GM18867 (cell line): ENCODE results near the gene RAPGEF2.
A peak's percentile ranks its signal among the peaks of the same experiment; 100 is the strongest.
"Not testable (repeated sequence)": the region's sequence is repeated elsewhere in the genome, so short reads cannot be mapped to it uniquely, and the experiment has no call there.

Source experiments
- ATAC-seq: cut with Tn5 transposase; IDR thresholded peaks from one replicate; pipeline ENCODE4 v1.9.1; 2021; ENCODE audit warnings: mild to moderate bottlenecking, moderate library complexity; ENCODE audit not compliant: unreplicated experiment

The RAPGEF2 gene

DNA sequence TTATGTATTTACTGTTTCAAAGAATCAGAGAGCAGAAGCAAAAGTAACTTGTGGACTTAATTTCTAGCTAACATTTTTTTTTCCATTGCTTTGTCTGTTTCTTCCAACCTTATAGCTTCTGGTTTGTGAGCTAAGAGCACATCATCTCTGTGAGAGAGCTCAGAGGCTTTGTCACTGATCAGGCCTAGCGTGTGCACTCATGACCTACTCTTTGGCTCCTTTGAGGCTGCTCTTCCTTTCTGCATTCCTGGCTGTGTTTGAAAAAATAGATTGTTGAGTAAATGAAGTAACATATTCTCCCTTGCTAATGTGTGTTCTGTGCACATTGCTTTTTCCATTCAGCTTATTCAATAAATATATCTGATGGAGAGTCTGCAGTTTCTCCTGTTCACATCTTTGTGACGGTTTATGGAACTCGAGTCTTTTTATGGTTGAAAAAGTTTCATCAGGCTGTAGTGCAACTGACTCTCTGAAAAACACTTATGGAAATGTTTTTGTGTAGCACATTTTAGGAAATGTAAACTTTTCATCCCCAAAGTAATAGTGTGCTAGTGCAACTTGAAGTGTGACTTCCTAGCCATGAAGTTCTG, 133.0 kb downstream of the RAPGEF2 start:
- ATAC-seq = no peak

DNA sequence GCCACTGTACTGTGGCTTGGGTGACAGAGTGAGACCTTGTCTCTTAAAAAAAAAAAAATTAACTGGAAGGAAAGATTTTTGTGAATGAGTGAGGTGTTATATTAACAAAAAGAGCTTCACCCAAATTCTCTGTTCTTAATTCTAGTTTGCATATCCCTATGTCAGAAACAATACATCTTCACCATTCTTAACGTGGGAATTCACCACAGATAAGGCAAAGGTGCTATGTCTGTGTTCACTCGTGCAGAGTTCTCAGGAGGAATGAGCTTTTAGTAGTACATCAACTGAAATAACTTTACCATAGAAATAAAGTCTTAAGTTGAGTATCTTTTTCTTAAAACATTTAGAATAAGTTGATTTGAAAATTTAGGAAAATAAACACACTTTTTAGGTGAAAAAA, 135.1 kb downstream of the RAPGEF2 start:
- ATAC-seq = no peak

DNA sequence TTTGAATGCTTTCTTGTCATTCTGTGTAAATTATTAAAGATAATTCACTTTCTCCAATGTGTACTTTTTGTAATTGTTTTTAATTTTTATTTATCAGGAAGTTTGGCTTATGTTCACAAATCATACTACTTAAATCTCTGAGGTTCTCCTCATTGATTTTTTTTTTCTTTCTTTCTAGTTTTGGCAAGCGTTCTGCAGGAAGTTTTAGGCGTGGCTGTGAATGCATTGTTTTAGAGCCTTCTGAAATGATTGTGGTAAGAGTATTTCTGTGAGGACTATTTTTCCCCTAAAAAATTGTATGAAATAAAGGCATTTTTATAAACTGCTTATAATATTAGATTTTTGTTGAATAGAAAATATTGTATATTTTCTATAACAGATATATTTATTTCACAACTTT, 135.8 kb downstream of the RAPGEF2 start:
- no peak for ATAC-seq

DNA sequence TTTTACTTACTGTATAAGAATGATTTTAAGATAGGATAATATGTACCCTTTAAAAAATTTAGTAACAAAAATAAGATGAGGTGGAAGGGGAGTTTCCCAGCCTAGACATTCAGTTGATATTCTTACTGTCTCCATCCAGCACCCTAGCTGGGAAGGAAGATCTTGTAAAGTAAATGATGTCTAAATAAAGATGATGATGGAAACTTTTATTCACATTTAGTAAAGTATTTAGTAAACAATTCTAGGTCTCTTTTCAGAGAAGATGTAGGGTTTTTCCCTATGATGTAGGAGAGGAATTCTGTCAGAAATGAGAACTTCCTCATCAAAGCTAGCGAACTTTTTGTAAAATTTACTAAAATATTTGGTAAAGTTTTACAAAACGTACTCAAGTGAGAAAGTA, 136.8 kb downstream of the RAPGEF2 start:
- no peak for ATAC-seq

- ATAC-seq = no peak
Measured at GRCh38 chr4:159240046-159240445, 137.2 kb downstream of the RAPGEF2 start.

GRCh38 chr4:159240687-159241086, 137.8 kb downstream of the RAPGEF2 start:
- no peak for ATAC-seq

- ATAC-seq = no peak
Measured at GRCh38 chr4:159242427-159242826, 139.5 kb downstream of the RAPGEF2 start.

GRCh38 chr4:159248384-159249178, 145.7 kb downstream of the RAPGEF2 start:
- no peak for ATAC-seq

DNA sequence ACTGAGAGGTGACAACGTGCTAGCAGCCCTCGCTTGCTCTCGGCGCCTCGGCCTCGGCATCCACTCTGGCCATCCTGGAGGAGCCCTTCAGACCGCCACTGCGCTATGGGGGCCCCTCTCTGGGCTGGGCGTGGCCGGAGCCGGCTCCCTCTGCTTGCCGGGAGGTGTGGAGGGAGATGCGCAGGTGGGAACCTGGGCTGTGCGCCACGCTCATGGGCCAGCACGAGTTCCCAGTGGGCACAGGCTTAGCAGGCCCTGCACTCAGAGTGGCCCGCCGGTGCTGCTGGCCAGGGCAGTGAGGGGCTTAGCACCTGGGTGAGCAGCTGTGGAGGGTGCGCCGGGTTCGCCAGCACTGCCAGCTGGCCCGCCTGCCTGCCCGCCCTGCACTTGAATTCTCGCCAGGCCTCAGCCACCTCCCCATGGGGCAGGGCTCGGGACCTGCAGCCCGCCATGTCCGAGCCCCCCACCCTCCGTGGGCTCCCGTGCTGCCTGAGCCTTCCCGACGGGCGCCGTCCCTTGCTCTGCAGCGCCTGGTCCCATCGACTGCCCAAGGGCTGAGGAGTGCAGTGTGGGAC, 148.0 kb downstream of the RAPGEF2 start:
- ATAC-seq = no peak

- ATAC-seq = not testable (repeated sequence)
Measured at GRCh38 chr4:159251580-159251979, 148.7 kb downstream of the RAPGEF2 start.

DNA sequence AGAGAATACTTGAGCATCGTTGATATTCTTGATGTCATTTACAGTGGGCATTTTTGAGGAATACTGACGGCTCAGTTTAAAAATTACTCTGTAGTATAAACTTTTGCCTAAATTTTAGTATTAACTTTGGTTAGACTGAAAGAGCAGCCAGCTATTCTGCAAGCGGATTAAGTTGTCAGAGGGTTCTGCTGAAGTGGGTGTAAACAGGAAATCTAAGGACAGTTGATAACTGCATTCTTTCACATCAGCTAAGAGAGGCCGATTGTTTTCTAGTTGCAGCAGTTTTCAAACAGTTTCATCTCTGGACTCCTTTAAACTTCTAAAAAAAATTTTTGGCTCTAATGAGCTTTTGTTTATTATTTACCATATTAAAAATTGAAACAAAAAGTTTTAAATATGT, 149.6 kb downstream of the RAPGEF2 start:
- ATAC-seq = no peak

- no peak for ATAC-seq
Measured at GRCh38 chr4:159256037-159256436, 153.2 kb downstream of the RAPGEF2 start.

GRCh38 chr4:159258889-159259560, 156.1 kb downstream of the RAPGEF2 start:
- ATAC-seq = no peak

DNA sequence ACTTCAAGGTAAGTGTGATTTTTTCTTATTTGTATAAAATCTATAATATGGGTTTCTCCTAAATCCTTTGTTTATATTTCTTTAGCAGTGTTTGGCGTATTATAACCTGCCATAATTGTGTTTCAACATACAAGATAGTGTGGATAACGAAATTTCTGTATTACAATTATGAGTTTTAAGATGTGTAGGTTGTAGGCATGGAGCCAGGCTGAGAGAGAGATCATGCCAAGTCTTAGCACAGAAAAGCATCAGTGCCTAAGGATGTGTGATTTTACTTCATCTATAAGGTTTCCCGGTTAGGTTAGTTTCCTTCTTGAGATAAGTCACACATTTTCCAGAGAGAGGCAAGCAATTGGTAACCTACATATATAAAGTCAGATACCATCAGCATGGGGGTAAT, 161.2 kb downstream of the RAPGEF2 start:
- ATAC-seq = no peak

GRCh38 chr4:159266981-159267868, 164.3 kb downstream of the RAPGEF2 start:
- ATAC-seq = peak; percentile 64

DNA sequence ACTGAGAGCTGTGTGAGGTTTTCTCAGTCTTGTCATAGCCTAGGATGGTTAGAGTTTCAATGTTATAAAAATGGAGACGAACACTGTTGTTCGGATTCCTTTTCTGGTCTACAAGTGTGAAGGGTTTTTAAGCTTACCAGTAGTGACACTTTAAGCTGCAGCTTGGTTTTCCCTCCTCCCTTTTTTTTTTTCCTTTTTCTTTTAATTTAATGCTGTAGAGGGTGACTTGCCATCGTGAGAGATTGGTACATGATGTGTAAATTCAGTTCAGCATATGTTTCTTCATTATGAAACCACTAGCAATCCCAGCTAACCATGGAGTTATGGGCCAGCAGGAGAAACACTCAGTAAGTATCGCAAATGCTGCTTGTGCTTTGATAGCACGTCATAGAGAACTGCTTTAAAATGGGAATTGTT, 165.0 kb downstream of the RAPGEF2 start:
- peak; percentile 25 for ATAC-seq

DNA sequence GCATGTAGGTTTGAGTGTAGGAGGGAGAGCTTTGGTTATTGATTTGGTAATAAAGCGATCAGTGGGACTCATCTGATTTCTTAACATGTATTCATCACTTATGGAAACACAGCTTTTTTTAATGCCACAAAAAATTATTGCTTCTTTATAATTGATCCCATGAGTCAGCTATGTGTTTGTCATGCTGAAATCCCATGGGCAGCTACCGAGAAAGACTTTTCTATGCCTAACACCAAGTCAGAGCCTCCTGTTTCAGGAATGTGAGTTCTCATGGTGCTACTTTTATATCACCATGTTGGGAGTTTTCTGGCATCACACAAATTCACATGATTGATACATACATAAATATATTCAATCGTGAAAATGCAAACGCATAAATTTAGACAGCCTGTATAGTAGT, 165.7 kb downstream of the RAPGEF2 start:
- ATAC-seq = no peak

DNA sequence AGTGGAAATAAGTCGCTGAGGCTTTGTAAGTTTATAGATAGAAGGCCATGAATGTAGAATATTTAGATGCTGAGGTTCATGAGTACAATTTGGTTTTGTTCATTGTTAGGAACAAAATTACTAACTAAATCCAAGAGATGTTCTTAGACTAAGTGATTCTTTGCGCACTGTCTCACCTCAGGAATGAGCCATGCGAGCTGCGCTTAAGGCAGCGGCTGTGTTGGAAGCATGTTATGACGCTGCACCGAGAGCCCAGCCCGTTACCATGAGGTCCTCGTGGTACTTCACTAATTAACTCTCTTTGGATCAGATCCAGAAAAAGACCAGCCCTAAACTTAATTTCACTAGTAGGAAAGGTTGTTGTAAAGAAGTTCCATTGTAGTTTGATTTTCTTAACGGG, 166.2 kb downstream of the RAPGEF2 start:
- no peak for ATAC-seq

GRCh38 chr4:159269956-159270355, 167.1 kb downstream of the RAPGEF2 start:
- no peak for ATAC-seq

GRCh38 chr4:159271856-159272255, 169.0 kb downstream of the RAPGEF2 start:
- ATAC-seq = no peak
